ENCODE data around the gene GGTLC3.
"Not testable (repeated sequence)": the region's sequence is repeated elsewhere in the genome, so short reads cannot be mapped to it uniquely, and the experiment has no call there.

GGTLC3 gene

GRCh38 chr22:18512378-18512777 lies 5.6 kb downstream of the GGTLC3 start:
- DNase-seq, result not testable (repeated sequence)

- DNase-seq, result not testable (repeated sequence)
These were observed 6.6 kb downstream of the GGTLC3 start for GRCh38 chr22:18511327-18511726.

- DNase-seq, result not testable (repeated sequence)
These were observed 21.7 kb downstream of the GGTLC3 start for GRCh38 chr22:18496227-18496626.

Measured in islet precursor cell (in vitro differentiated cells).